ENCODE data around the gene CISTR.

Gene CISTR

DNA sequence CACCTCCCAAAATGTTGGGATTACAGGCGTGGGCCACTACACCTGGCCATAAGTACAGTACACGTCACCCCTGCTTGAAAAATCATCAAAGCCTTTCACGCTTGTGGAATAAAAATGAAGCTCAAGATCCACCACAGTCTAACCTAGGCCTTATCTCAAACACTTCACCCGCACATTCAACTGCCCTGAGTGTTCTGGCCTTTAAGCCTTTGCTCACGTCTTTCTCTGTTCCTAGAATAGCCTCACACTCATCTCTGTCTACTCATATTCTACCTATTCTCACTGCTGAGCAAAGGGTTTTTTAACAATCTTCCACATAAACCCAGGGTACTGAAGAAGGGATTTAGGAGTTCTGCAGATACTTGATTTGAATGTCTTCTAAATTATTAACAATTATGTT, 34.5 kb downstream of the CISTR start:
- no peak for DNase-seq

DNA sequence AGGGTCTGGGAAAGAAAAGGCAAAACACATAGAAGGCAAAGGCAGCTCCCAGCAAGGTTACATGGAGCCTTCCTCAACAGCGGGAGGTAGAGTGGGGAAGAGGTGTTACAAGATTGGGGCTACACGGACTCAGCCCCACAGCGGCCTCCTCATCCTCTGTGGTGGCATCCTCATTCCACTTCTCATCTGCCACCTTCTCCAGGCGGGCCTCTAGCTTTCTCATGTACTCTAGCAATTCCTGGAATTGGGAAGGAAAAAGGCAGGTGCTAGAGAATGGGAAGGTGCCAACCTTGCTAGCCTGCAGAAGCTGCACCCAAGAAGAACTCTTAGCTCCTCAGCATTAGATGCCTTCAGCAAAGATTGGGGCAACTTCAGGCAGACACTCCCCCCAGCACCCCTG, 37.8 kb downstream of the CISTR start:
- DNase-seq: no peak

DNA sequence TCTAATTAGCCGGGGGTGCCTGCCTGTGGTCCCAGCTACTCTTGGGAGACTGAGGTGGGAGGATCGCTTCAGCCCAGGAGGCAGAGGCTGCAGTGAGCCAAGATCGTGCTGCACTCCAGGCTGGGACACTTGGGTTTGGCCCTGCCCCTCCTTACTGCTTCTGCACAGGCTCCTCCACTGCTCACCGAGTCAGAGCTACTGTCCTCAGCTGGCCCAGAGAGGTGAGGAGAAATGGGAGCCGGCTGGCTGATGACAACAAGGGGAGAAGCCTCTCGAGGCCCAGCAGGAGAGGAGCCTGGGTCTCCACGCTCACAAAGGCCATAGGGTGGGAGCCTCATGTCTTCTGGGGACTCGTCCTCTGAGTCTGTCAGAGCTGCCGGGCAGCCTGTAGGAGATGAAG, 38.3 kb downstream of the CISTR start:
- no peak for DNase-seq

DNA sequence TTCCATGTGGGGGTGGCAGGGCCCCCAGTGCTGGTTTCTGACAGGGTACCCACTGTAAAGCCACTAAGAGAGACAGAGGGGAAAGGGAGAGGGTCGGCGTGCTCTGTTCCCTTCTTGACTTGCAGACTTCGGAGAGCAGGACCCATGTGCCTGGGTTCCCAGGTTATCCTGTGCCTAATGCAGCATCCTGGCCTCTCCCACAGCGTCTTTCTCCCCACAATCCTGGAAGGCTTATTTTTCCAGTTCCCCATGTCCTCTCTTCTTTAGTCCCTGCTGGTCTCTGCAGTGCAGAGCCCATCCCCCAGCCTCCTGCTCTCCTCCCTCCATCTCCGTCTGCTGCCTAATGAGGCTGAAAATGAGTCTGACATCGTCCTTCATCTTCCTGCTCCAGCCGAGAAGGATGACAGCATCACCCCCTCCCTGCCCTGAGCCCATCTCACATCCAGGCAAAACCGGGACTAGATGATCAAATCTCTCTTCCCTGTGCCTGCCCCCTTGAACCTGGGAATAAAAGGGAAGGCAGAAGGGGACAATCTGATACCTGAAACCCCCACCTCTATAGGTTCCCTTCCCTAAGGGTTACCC, 39.6 kb downstream of the CISTR start:
- no peak for DNase-seq

DNA sequence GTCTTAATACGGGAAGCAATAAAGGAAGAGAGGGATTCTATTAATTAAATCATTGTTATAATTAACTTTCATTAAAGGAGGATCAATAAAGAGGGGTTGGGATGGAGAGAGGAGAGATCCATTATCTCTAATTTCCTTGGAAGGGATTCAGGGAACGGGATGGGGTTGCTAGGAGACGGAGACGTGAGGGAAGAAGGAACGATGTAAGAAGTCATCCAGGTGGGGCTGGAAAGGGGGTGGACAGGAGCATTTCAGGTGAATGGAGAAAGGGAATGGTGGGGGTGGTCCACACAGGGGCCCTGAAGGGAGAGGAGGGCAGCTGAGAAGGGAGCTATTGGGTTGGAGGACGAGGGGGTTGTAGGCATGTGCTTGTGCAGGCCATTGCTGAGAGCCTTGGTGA, 41.7 kb downstream of the CISTR start:
- no peak for DNase-seq

DNA sequence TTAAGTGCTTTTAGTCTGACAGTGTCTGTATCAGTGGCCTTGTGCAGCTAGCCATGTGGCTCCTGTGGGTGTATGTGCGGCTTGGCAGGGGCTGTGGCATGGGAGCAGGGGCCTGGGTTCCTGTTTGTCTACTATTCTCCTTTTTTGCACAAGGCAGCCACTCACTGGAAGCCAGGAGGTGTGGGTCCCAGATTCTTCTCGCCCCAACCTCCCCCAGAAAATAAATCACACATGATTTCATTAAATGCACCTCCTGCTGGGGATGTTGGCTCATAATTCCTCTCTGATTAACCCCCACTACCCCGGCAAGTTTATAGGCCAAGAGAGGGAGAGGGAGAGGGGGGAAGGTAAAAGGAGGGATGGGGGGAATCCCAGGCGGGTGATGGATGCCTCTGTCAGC, 42.1 kb downstream of the CISTR start:
- no peak for DNase-seq

DNA sequence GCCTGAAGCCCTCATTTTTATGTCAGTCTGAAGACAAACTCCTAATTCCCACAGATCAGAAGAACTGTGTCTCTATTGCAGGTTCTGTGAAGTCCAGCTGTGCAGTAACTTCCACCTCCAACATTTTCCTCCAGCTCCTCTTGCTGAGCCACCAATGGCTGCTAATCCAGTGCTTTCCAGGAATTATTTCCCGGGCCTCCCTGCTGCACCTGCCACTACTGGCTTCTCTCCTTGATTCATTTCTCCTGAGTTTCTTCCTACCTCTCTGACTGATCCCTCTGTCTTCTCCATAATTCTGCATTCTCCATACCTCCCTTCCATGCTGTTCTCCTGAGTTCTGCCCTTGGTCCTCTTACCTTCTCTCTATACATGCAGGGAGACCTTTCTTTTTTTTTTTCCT, 45.7 kb downstream of the CISTR start:
- no peak for DNase-seq

DNA sequence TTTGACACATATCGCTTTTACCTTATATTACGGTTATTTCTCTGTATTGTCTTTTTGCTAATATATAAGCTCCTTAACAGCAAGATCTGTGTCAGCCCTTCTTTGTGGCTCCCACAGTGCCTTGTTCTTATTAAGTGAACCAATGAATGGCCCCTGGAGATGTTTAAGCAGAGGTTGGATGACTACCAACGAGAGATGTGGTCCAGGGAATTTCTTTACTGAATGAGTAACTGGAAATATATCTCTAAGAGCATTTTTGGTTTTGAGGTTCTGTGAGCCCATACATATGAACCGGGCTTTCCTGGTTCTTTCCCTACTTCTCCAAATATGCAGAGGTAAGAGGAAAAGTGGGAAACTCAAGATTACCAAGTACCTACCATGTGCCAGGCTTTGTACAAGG, 48.0 kb downstream of the CISTR start:
- no peak for DNase-seq

DNA sequence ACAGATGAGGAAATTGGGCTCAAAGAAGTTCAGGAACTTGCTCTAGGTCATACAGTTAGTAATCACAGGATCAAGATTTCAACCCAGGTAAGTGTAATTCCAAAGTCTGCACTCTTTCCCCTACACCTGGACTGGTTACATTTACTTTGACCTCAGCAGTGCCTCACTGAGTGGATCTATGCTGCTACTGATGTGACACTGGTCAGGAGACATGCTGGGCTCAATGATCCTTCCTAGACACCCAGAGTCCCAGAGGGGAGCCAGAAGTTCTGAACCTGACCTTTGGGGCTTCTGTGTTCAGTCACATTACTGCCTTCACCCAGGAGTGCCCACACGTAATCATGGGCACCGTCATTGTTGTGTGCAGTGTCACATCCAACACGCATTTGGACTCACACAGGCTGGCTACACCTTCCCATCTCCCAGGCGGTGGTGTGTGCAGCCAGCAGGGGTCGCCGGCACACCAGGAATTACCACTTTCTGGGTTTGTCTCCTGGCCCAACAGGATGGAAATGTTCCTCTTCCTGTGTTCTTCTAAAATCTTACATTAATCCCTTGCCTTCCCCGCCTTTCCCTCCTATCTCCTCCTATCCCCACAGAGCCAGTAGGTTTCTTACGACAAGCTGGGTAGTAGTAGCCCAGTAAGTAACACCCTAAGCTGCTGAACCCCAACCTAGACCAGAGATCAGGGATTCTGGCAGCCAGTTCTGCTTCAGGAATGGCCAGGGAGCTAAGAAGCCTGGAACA, 50.1 kb downstream of the CISTR start:
- peak; percentile 76 for DNase-seq

DNA sequence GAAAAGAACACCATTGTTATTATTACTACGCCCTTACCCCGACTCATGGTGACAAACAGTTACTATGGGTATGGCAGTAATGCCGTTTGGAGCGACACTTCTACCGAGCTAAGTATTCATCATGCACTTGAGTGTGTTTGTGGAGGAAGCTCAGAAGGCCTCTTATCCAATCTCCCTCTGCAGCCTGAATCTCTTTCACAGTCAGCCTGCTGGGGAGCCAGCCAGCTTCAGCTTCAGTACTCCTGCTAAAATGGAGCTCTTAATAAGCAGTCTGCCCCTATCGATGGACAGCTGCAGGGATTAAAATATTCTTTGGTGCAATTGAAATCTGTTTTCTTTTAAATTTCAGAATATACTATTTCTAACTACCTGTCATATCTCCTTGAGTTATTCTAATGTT, 51.2 kb downstream of the CISTR start:
- DNase-seq: no peak

DNA sequence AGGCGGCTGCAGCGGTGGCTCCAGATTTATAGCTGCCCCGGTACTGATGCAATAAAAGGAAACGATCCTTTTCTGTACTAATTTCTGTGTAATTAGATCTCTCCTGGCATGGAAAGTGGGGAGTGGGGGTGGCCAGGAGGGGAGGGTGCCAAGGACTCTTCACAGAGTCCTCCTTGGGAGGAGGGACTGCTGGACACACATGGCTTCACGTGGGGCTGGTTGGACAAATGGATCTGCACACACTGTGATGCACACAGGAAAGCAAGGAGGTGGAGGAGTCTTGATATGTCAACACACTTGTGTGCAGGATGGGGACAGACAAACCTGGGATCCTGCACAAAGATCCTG, 52.1 kb downstream of the CISTR start:
- no peak for DNase-seq

DNA sequence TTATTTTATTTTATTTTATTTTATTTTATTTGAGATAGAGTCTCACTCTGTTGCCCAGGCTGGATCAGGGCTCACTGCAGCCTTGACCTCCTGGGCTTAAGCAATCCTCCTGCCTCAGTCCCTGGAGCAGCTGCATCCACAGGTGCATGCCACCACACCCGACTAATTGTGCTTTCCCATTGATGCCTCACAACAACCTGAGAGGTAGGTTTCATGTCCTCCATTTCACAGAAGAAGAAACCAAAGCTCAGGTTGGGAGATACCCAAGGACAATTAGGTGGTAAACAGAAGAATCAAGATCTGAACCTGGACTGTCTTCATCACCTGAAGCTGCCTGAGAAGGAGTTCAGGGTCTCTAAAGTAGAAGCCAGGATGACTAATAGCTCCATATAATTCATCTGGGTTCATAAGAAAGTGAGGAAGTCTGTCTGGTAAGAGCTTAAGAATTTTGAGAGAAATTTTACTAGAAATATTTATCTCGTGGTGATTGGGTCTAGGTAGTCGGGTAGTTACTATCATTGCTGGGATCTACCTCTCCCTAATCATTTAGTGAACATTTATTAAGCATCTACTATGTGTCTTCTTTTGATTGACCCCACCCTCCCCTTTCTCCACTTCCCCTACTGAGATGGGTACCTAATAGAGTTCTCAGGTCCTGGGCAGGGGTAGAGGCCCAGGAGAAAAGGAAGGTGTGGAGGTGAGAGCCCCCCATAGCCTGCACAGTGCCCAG, 52.7 kb downstream of the CISTR start:
- DNase-seq: no peak

DNA sequence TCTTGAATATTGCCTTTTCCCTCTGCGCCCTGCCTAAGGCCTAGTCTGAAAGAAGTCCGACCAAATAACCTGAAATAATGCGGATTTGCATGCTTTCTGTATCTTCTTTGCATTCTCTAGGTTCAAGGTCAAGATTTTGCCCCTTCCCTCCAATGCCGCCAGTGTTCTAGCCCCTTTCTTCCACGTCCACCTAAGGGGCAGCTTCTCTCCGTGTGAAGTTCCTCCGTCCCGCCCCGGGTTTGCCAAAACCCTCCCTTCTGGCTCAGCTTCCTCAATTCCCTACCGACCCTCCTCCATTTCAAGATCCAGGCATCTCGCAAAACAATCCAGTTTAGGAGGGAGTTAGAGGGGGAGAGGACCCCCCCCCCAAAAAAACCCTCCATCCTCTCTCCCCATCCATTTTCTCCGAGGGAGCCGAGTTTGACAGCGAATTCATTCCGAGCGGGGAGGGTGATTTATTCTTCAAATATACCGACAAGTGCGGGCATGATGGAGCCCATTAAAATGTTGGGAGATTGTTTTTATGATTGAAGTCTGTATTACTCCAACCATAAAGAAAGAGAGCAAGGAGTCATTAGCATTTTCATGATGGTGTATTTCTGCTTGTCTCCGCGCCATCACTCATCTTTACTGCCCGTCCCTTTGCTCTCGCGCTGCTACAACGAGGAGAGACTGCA, 55.0 kb downstream of the CISTR start:
- DNase-seq: no peak
